MV-4-11 (cell line): ENCODE results near the gene DUSP15.
"Not testable (repeated sequence)": the region's sequence is repeated elsewhere in the genome, so short reads cannot be mapped to it uniquely, and the experiment has no call there.

Experiments
- DNase-seq: peaks from one replicate; lab custom pipeline; 2025; lab: John Stamatoyannopoulos, UW

Gene DUSP15

DNA sequence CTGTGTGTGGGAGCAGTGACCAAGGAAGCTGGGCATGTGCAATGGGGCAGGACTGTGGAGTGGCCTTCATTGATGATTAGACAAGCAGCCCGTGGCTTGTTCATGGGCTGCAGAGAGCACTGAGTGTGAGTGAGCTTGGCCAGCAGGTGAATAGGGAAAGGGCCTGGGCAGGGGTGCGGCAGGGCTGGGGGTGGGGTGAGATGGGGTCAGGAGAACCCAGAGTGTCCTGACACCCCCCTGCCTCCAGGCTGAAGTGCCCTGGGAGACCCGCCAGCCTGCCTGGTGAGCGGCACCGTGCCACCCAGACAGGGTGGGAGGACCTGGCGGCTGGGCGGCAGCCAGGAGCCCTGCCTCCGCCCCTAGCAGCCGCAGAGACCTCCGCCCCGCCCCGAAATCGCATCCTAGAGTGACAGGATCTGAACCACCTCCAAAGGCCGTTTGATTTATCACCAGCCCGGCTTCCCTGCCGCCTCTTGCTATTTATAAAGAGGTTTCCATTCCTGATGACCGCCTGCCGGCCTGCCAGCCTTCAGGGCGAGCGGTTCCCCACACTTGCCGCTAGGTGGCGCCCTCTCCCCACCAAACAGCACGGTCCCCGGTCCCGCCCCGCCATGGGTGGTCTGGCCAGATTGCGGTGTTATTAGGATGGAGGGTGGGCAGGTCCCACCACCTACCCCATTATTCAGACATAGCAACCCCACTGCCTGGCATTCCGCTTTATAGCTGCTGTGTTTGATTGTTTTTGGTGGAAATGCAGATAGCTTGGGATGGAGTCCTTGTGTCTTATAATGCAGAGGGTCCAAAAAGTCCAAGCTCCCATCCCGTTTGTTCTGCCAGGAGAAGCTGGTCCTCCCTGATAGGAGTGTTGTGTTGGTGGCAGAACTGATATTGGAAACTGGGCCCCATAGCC, 47.7 kb downstream of the DUSP15 start:
- peak; percentile 76 for DNase-seq

DNA sequence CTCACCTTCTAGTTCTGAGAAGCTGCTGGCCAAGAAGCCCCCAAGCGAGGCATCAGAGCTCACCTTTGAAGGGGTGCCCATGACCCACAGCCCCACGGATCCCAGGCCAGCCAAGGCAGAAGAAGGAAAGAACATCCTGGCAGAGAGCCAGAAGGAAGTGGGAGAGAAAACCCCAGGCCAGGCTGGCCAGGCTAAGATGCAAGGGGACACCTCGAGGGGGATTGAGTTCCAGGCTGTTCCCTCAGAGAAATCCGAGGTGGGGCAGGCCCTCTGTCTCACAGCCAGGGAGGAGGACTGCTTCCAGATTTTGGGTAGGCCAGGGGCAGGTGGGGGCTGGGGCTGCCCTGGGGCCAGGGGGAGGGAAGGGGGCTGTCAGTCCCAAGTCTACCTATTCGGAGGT, 48.9 kb downstream of the DUSP15 start:
- no peak for DNase-seq

DNA sequence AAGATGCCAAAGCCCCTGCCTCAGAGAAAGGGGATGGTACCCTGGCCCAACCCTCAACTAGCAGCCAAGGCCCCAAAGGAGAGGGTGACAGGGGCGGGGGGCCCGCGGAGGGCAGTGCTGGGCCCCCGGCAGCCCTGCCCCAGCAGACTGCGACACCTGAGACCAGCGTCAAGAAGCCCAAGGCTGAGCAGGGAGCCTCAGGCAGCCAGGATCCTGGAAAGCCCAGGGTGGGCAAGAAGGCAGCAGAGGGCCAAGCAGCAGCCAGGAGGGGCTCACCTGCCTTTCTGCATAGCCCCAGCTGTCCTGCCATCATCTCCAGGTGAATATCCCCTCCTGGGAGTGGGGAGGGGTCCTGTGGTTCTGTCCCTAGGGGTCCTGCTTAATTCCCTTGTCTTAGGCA, 50.1 kb downstream of the DUSP15 start:
- no peak for DNase-seq

DNA sequence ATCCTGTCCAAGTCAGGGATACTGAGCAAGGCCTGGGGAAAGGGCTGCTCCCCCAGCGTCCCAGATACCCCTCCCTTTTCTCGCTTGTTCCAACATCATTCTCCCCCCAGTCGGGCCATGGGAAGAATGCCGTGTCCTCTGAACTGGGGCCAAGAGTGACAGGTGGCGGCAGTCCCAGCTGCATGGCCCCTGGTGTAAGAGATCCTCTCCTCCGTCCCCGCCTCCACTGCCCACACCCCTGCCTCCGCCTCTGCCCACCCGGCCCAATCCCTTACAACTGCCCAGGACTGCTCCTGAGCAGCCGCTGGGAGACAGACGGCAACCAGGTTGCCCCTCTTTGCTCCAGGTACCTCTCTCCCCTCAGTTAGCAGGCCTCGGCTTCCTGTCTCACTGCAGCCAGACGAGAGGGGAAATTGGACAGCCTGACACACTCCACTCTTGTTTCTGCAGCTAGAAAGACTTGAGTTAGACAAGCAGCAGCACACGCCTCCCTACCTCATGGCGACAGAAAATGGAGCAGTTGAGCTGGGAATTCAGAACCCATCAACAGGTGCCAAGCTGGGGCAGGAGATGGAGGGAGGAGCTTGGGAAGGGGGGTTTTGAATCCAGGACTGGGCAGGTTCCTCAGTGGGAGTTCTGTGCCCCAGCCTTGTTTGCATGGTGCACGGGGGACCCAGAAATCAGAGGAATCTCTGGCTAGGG, 51.1 kb downstream of the DUSP15 start, which contains the start of gene MYLK2:
TSS of gene MYLK2 (plus strand) at position 274 of the 702 bp plus-strand sequence. CDS start at position 499, 225 bp downstream.
- DNase-seq: no peak

DNA sequence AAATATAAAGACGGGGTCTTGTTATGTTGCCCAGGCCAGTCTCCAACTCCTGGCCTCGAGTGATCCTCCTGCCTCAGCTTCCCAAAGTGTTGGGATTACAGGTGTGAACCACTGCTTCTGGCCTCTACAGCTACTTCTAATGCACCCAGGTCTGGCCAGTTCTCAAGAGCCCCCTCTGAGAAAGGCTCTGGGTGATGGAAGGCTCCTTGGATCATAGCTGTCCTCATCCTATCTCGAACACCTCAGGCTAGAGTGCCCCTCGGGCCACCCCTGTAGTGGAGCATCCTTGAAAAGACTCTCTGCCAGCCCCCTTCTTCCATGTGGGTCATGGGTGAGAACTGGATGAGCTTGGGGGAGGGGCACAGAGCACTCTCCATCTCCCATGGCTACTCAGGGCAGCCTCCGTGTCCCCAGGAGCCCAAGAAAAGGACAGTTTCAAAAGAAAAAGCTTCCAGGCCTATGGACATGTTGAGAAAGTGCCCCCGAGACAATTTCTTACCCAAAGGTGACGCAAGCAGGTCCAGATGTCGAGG, 51.9 kb downstream of the DUSP15 start:
- no peak for DNase-seq

DNA sequence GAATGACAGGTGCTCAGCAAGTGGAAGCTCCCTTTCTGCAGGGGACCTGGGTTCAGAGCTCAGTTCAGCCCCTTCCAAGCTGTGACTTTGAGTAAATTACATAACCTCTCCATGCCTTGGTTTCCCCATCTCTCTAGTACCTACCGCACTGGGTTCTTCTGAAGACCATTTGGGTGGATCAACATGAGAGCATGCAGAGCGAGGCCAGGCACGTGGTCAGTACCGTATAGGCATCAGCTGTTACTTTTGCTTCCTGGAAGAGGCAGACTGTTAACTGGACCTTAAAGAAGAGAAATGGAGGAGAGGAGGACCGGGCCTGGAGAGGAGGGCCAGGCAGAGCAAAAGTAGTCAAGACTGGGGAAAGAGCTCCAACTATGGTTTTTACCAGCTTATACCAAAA, 52.9 kb downstream of the DUSP15 start:
- no peak for DNase-seq

DNA sequence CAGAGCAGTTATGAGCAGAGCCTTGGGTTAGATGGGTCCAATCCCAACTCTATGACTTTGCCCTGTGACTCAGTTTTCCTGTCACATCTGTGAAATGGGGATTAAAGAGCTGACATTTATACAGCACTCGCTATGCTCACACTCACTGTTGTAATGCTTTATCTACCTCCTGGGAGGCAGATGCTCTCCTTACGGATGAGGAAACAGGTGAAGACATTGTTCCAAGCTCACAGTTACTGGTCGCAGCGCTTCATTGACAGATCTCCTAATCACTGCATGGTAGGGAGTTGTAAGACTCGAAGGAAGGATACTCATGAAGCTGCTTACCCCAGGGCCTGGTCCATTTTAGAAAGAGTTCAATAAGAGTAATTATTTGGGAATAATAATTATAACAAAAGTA, 54.1 kb downstream of the DUSP15 start:
- DNase-seq: no peak

DNA sequence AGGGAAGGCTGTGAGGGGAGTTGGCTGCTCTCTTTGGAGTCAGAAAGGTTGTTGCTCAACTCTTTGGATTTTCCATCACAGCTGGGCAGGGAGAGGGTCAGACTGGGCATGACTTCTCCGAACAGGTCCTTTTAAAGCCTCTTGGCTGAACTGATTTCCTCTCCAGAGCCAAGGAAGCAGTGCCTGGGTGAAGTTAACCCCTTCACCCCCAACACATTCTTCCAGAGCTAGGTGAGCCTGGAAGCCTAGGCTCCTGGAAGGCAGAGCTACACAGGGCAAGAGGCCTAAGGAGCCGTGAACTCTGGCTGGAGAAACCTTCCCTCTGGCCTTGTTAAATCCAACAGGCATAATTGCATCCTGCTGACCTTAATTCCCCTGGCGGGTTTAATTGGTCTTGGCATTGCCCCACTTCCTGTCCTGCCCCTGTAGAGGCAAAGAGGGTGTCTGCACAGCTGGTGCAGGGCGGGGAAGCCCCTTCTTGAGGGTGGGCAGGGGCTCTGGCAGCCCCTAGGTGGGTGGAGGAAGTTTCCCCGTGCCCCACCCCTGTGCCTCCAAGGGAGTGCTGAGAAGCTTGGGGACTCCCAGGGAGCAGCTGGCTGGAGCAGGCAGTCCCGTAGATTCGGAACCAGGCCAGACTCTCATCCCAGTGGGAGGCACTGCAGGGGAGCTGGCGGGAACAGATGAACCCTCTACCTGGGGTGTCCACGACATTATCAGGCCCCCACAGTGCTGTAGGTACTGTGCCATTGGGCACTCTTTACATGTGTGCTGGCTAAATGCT, 54.7 kb downstream of the DUSP15 start:
- no peak for DNase-seq

DNA sequence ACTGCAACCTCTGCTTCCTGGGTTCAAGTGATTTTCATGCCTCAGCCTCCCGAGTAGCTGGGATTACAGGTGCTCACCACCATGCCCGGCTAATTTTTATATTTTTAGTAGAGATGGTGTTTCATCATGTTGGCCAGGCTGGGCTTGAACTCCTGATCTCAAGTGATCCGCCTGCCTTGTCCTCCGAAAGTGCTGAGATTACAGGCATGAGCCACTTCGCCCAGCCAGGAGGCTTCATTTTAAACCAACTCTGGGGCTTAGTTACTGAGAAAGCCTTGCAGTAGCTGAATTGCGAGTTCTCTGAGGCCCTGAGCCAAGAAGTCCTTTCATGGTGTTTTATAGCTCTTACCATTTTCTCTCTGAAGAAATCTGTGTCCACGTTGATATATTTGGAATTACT, 56.2 kb downstream of the DUSP15 start:
- not testable (repeated sequence) for DNase-seq

DNA sequence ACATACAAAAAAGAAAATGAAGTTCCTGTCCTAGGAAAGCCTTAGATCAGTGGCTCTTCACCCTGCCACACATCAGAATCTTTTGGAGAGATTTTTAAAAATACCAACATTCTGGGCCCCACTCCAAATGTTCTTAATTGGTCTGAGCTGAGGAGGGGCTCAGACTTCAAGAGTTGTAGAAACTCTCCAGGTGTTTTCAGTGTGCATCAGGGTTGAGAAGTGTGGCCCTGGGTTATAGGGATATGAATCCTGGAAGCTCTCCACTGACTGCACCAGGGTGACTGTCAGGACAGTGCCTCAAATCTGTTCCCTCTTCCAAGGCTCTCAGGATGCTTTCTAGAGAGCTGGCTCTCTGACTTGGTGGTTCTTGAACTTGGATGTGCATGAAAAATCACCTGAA, 56.7 kb downstream of the DUSP15 start:
- no peak for DNase-seq

DNA sequence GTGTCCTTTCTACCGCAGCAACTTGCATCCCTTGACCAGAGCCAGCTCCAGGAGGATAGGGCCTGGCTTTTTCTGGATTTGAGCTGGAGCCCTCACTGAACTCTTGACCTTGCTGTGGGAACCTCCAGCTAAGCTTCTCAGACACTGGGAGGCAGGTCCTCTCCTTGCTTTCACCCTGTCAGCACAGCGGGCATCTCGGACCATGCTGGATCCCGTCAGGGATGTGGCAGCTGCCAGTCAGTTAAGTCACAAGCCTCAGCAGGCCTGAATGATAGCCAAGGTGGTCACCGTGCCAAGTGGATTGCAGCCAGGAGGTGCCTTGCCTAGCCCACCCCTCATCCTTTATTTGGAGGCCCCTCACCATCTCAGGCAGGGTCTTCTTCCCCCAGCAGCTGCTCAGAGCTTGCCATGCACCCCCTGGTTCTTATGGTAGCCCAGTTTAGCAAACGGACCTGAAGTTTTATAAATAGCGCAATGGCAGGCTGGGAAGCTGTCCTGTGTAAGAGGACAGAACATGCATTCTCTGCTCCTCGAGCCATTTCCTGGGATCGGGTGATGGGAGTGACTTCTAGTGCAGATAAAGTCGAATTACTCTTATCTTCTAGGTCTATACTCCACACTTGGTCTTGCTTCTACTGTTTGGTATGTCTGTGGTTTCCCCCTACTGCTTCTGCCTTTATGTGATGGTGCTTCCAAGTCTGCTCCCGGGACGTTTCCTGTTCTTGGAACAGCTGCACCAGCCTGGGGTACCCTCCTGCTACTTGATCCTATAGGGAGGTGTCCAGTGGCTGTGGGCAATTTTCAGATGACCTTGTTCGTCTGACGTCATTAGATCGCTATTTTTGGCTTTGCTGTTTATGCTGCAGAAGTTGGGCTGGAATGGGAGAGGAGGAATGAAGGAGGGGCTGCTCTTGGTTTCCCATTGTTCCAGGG, 58.3 kb downstream of the DUSP15 start:
- DNase-seq: no peak

DNA sequence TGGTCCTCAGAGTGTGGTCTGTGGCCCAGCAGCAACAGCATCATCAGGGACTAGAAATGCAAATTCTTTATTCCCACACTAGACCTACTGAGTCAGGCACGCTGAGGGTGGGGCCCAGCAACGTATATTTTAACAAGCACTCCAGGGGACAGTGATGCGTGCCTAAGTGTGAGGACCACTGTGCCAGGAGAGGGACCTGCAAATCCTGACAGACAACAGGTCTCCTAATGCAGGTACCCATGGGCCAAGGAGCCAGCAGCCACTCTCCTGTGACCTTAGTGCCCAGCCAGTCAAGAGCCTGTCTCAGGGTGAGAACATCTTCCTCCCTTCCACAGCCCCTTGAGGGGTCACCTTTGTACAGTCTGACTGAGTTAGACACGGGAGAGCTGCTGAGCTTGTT, 59.1 kb downstream of the DUSP15 start:
- no peak for DNase-seq
